Upper lobe of left lung (tissue), 6 donors: ENCODE results near the gene RPL37A. TPM values are rescaled to one million over a fixed set of nuclear protein-coding genes. Genes with fewer than 3 reads are reported as not detected.

Experiments
- ATAC-seq, 2 donors: fragments of 200-7000 bp; cut with Tn5 transposase; one replicate each; pipeline ENCODE4 v1.9.1; 2022; ENCODE audit warnings: mild to moderate bottlenecking in 2 of 2, moderate library complexity in 2 of 2; ENCODE audit not compliant: low FRiP score in 2 of 2
- DNase-seq, 2 donors: peaks; one replicate each; pipeline ENCODE4 v3.0.0-alpha.2; 2019 to 2020
- H3K27ac ChIP-seq, 4 donors: fragments of 200-600 bp; sonication (generic); one replicate each; pipeline ENCODE4 v1.5.1; 2016 to 2019
- H3K27me3 ChIP-seq, 4 donors: fragments of 200-600 bp; sonication (generic); one replicate each; pipeline ENCODE4 v1.5.1; 2017 to 2019
- H3K36me3 ChIP-seq, 4 donors: fragments of 200-600 bp; sonication (generic); one replicate each; pipeline ENCODE4 v1.5.1; 2016 to 2019
- H3K4me1 ChIP-seq, 4 donors: fragments of 200-600 bp; sonication (generic); one replicate each; pipeline ENCODE4 v1.5.1; 2018 to 2019
- H3K4me3 ChIP-seq, 4 donors: fragments of 200-600 bp; sonication (generic); one replicate each; pipeline ENCODE4 v1.5.1; 2017 to 2019; ENCODE audit warnings: mild to moderate bottlenecking in 2 of 4, moderate library complexity in 1 of 4
- H3K9me3 ChIP-seq, 4 donors: fragments of 200-600 bp; sonication (generic); one replicate each; pipeline ENCODE4 v1.5.1; 2018 to 2019
- CTCF ChIP-seq, 6 experiments: fragments of 450-650 bp in 4 of 6; fragments of 200-600 bp in 2 of 6; sonication (generic) in 2 of 6; IDR thresholded peaks; one replicate each; pipeline ENCODE4 v1.5.1; 2016 to 2019; ENCODE audit warnings: antibody characterized with exemption in 6 of 6
- EP300 ChIP-seq, 4 donors: sonication (generic); formaldehyde crosslinking; IDR thresholded peaks; one replicate each; pipeline ENCODE4 v1.5.1; 2017; ENCODE audit warnings: antibody characterized with exemption in 4 of 4, control low read depth in 2 of 4
- POLR2A ChIP-seq, 4 donors: fragments of 450-650 bp; IDR thresholded peaks; one replicate each; pipeline ENCODE4 v1.5.1; 2016 to 2017; ENCODE audit warnings: antibody characterized with exemption in 4 of 4, mild to moderate bottlenecking in 2 of 4
- POLR2AphosphoS5 ChIP-seq, 2 donors: sonication (generic); formaldehyde crosslinking; IDR thresholded peaks; one replicate each; pipeline ENCODE4 v1.5.1; 2017; ENCODE audit warnings: antibody characterized with exemption in 2 of 2
- WGBS, 2 donors: methylation state at CpG; one replicate each; pipeline ENCODE4 v1.1.5; 2017 to 2018; 5-methylcytosine and 5-hydroxymethylcytosine counted together
- total RNA-seq, 6 donors: library from RNA; depleted of rRNA in 4 of 6; stranded (reverse); fragments of >200 nt in 4 of 6; gene quantifications; one replicate each; pipeline versions ENCODE4 v1.1.0 to v1.2.1, GENCODE V29; 2016 to 2021
- donor health status: DM: no; HTN: no; CAD: no; lungs with moderate emphysema.
- donor health status: DM: no; HTN: yes; CAD: no; lungs with severe emphysema.

Gene RPL37A
- total RNA-seq, 6 donors from 2014 or later = 694 to 2,232 (median 1,163) TPM

DNA sequence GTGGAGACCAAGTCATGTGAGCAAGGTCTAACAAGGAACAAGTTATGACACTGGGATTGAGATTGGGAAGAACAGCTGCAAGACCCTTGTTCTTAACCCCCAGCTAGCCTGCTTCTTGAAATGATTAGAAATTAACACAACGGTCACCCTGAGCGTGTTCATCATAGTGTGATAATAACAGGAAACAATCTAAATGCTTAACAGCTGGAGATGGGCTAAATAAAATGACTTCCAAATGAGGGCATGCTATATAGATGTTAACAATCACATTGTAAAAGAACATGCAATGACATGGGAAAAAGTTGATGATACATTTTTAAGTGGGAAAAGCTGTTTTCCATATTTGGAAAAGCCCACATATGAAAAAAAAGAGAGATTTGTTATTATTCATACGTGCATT lies 47.6 kb downstream of the RPL37A start:
- Histone ChIP-seq H3K9me3 (no peaks in the 10 kb centered on the region), H3K36me3 (no peaks in the 10 kb centered on the region), H3K27ac (no peak overlapping the region), H3K4me3 (no peak overlapping the region), H3K4me1 (peaks cover 0 to under 1% (median 0%) of the 10 kb centered on the region in 4 donors), H3K27me3 (no peaks in the 10 kb centered on the region)
- TF ChIP-seq POLR2A (IDR thresholded peaks at IDR 0.05) (no peak), CTCF (IDR thresholded peaks at IDR 0.05) (no peak), POLR2AphosphoS5 (IDR thresholded peaks at IDR 0.05) (no peak), EP300 (IDR thresholded peaks at IDR 0.05) (no peak)
- no peak for DNase-seq
- 72 to 86% methylated on average over 3 of the region's 3 CpGs for WGBS, 2 donors
- ATAC-seq = no peak

GRCh38 chr2:216546641-216547403 lies 48.2 kb downstream of the RPL37A start:
- Histone ChIP-seq H3K4me3 (no peak overlapping the region), H3K36me3 (no peaks in the 10 kb centered on the region), H3K27ac (no peak overlapping the region), H3K9me3 (no peaks in the 10 kb centered on the region), H3K27me3 (no peaks in the 10 kb centered on the region), H3K4me1 (peaks cover 5 to 6% (median 6%) of the 10 kb centered on the region in 4 donors)
- TF ChIP-seq EP300 (IDR thresholded peaks at IDR 0.05) = no peak
- TF ChIP-seq POLR2AphosphoS5 (IDR thresholded peaks at IDR 0.05) = no peak
- TF ChIP-seq POLR2A (IDR thresholded peaks at IDR 0.05) = no peak
- no peak for TF ChIP-seq CTCF (IDR thresholded peaks at IDR 0.05)
- DNase-seq = no peak
- ATAC-seq = no peak
- 83 to 91% methylated on average over 7 of the region's 7 CpGs for WGBS, 2 donors

- Histone ChIP-seq H3K4me1 (peaks cover 6 to 10% (median 8%) of the 10 kb centered on the region in 4 donors), H3K4me3 (no peak overlapping the region), H3K9me3 (no peaks in the 10 kb centered on the region), H3K36me3 (no peaks in the 10 kb centered on the region), H3K27ac (no peak overlapping the region), H3K27me3 (no peaks in the 10 kb centered on the region)
- DNase-seq (no peak), ATAC-seq (no peak)
- no peak for TF ChIP-seq POLR2A (IDR thresholded peaks at IDR 0.05)
- no peak for TF ChIP-seq POLR2AphosphoS5 (IDR thresholded peaks at IDR 0.05)
- TF ChIP-seq EP300 (IDR thresholded peaks at IDR 0.05) = no peak
- TF ChIP-seq CTCF (IDR thresholded peaks at IDR 0.05) = no peak
- 80 to 89% methylated on average over 5 of the region's 5 CpGs for WGBS, 2 donors
These were observed 50.3 kb downstream of the RPL37A start for GRCh38 chr2:216548901-216549331.

- Histone ChIP-seq H3K27me3 (no peaks in the 10 kb centered on the region), H3K4me3 (no peak overlapping the region), H3K4me1 (peaks cover 13 to 17% (median 15%) of the 10 kb centered on the region in 4 donors), H3K9me3 (no peaks in the 10 kb centered on the region), H3K27ac (no peak overlapping the region), H3K36me3 (no peaks in the 10 kb centered on the region)
- 92 to 94% methylated on average over 10 of the region's 10 CpGs for WGBS, 2 donors
- DNase-seq (no peak), ATAC-seq (no peak)
- TF ChIP-seq CTCF (IDR thresholded peaks at IDR 0.05) = no peak
These were observed 51.5 kb downstream of the RPL37A start for GRCh38 chr2:216549926-216550690.
